Stromal cell of bone marrow (primary cell): ENCODE measurements around the gene MTX3.

ENCODE experiments used
- DNase-seq: peaks from one replicate; pipeline ENCODE4 v3.0.0-alpha.2; 2012; ENCODE audit warnings: low read depth

MTX3 gene, protein sequence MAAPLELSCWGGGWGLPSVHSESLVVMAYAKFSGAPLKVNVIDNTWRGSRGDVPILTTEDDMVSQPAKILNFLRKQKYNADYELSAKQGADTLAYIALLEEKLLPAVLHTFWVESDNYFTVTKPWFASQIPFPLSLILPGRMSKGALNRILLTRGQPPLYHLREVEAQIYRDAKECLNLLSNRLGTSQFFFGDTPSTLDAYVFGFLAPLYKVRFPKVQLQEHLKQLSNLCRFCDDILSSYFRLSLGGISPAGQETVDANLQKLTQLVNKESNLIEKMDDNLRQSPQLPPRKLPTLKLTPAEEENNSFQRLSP

DNA sequence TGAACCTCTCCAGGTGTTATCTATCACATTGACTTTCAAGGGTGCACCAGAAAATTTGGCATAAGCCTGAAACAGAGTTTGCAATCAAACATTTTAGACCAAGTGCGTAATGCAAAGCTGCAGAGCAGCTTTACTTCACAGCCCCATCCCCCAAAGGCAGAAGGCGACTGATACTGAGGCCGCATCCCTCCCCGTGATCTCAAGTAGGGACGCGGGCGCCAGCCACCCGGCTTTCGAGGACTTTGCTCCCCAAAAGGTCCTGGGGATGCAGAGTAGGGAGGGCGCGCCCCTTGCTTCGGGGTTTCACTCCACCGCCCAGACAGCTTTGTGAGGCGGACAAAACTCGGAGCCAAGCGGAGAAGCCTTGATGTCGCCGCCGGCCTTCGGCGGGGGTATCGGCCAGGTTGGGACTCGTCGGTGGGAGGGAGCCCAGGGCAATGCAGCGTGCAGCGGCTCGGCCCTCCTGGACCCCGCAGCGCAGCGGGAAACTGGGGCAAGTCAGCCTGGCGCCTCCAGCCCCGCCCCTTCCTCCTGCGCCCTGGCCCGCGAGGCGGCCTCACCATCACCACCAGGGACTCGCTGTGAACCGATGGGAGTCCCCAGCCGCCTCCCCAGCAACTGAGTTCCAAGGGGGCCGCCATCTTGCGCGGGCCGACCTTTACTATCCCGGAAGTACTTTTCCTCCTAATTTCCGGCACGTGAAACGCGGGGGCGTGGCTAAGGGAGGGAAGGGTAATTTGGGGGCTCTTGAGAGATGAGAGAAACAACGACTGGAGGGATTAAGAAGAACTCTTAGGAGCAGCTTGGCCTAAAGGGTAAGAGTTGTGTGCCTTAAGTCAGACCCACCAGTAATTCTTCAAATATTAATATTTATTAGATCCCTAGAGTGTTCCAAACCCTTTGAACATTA, at the start of gene MTX3:
MTX3 (minus strand) TSS at position 665 of the 910 bp plus-strand sequence; CDS start at position 641, 24 bp downstream.
- DNase-seq = peak; percentile 66

DNA sequence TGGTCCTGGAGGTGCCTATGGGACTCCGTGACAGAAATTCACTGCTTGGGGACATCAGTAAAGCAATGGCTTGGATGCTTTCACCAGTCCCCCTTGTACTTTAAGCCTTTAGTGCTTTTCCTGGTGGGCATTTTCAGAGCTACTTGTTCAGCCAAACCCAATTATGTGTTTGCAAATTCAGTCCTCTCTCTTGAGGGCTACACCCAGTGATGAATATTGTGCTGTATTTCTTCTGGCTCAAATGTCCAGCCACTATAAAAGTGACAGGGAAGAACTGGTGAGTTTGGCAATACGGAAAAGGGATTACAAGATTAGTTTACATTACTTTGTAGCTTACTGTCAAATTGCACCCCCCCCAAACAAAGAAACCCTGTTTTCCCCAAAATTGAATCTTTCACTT, 48.6 kb upstream of the MTX3 start:
- no peak for DNase-seq

DNA sequence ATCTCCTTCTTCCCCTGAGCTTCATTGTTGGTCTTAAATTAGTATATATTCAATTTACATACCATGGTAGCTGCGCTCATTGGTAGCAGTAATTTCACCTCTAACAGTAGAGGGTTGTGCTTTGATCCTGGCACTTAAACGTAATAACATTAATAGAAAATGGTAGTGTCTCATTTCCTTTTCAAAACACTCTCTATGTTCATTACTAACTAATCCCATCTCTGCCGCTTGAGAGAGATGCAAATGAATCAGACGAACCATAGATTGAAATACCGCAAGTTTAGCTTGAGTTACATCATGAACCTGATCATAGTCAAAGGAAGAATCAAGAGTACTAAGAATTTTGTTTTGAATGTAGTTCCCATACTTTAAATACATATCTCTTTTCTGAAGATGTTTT, 46.3 kb upstream of the MTX3 start:
- DNase-seq = no peak

DNA sequence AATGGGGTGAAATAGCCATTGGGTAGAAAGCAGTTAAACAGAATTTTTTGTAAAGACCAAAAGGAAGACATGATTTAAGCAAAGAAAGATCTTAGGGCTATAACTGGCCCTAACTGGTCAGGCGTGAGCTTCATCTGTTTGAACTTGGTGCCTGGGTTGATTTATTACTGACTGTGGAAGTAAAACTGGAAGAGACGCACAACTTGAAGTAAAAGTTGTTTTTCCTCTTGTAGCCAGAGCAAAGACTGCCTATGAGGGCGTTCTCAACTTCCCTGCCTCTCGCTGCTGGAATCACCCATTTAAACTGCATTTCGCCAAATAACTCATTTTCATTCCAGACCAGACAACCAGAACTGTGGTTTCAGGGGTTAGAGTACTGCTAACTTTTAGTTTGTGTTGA, 45.6 kb upstream of the MTX3 start:
- DNase-seq = no peak

DNA sequence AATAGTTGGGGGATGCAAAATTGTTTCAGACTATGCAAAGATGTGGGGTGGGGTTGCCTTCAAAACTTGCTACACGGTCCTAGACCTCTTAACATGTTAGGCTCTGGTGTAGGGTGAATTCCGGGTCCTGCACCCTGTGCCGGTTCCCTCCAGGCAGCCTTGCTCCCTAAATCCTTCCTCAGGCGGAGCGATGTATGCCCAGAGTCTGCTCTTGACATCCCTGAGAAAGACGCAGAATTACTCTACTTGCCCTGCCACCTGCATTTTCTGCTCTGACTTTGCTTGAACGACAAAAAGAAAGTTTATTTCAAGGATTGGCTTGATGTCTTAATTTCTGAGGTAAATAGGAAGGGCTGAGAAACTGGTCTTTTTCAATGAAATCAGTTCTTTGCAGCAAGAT, 44.8 kb upstream of the MTX3 start:
- DNase-seq = no peak

DNA sequence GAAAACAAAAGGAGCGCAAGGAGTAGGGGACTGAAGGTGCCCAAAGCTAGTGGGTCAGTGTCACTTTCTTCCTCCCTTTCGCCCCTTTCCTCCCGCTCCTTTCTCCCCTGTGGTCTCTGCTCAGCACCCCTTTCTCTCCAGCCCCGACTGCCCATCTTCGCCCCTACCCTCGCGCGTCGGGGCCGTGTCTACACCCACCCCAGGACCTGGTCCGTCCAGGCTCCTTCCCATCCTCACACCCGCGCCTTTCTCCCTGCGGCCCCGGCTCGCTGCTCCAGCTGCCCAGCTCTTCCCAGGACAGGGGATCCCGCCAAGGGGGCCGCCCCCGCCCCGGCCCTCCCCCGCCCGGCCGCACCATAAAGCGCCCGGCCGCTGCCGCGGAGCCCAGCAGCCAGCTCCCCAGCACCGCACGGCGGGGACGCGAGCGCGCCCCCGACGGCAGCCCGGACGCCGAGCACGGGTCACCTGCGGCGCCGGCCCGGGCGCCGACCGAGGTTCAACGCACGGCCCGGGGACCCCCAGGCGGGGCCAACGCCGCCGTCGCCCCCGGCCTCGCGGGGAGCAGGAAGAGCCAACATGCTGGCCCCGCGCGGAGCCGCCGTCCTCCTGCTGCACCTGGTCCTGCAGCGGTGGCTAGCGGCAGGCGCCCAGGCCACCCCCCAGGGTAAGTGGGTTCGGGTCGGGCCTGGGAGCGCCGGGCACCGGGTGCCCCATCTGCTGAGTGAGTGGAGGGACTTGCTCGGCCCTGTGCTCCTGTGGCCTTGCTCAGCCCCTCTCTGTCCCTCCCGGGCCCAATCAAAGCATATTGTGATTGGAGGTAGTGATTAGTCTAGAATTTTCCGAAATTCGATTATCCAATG, 44.1 kb upstream of the MTX3 start, which contains the start of gene THBS4:
THBS4 (plus strand) TSS at position 387 of the 860 bp plus-strand sequence; CDS start at position 577, 190 bp downstream.
- no peak for DNase-seq

DNA sequence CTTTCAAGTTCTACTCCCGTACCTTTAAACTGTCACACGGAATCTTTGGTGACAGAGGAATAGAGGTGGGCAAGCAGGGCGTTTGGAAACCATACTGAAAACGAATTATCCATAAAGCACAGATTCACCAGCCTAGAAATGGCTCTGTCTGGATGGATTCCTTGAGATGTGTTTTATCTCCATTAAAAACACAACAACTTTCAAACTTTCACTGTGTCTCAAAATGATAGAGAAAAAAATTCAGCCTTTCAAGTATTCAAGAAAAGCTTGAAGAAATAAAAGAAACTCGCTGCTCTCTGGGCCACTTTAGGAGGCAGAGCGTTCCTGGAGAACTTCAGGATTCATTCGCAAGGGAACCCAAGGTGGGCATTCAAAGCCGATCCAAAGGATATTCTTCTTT, 43.5 kb upstream of the MTX3 start:
- DNase-seq = no peak

DNA sequence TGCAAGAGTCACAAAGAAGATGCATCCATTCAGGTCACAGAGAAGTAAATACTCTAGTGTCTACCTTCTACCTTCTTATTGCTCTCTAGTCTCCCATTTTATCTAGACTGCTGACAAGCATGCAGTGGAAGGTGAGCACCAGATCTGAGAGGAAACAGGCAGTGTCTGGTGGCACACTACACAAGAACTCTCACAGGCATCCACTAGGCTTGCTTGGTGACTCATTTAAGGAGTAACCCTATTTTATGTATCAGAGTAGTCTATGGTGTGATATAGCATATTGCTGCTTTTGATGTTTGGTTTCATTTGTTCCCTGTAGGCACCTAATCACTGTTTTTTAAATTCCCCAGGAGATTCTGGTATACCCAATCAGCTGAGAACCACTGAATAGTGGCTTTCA, 42.5 kb upstream of the MTX3 start:
- no peak for DNase-seq

DNA sequence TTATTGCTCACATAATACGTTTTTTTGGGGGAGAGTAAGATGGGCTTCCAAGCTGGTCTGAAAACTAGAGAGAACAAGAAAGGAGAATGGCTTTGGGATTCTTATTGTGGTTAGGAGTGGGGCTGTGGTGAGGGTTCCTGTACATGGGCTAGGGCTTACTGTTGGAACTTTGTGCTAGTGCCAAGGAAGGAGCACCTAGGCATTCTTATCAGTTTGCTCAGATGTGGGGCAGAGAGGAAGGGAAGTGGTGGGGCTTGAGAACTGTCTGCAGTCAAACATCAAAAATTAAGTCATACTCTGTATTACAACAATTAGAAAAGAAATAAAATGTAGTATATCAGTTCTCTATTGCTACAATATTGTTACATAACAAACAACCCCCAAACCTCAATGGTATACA, 40.0 kb upstream of the MTX3 start:
- DNase-seq = no peak

DNA sequence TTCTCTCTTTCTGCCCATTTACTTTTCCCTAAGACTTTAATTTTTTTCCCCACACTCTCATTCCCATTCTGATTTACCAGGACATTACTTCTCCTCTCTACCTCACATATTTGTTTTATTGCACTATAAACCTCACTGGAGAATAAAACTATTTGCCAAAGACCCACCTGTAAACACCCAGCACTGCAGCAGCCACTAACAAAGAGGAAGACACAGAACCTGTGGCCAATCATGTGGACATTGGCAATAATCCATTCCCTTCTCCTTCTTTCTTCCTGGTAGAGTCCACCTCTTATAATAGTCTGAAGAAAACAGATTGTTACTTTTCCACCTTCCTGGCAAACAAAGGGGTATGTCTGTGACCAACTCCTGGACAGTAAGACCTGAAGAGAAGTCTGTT, 35.8 kb upstream of the MTX3 start:
- no peak for DNase-seq

DNA sequence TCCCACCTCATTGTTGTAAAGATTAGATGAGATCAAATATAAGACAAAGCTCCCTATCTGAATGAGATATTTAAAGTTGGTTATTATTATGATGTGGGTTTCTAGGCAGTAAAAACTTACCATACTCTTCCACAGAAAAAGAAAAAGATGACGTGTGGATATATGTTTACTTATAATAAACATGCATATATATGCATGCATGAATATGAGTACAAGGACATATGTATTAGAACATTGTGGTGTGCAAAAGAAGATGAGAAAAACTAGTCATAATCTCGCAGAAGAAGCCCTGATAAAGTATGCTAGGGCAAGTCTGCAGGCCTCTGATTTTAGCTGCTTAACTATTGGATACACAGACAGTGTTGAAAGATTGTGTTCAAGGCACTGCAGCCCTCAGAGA, 34.0 kb upstream of the MTX3 start:
- no peak for DNase-seq

DNA sequence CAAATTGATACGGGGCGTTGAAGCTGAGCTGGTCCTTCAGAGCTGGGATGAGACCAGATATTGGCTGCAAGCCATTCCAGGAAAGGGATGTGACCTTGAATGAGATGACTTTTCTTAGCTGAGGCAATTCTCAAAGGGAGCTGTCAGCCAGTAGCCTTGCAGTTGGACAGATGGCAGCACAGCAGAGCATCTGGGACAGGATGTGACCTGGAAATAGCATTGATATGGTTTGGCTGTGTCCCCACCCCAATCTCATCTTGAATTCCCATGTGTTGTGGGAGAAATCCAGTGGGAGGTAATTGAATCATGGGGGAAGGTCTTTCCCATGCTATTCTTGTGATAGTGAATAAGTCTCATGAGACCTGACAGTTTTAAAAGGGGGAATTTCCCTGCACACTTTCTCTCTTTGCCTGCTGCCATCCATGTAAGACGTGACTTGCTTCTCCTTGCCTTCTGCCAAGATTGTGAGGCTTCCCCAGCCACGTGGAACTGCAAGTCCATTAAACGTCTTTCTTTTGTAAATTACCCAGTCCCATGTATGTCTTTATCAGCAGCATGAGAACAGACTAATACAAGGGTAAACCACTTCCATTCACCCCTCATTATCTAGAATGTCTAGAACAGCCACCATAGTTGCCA, 19.8 kb upstream of the MTX3 start:
- DNase-seq = no peak

DNA sequence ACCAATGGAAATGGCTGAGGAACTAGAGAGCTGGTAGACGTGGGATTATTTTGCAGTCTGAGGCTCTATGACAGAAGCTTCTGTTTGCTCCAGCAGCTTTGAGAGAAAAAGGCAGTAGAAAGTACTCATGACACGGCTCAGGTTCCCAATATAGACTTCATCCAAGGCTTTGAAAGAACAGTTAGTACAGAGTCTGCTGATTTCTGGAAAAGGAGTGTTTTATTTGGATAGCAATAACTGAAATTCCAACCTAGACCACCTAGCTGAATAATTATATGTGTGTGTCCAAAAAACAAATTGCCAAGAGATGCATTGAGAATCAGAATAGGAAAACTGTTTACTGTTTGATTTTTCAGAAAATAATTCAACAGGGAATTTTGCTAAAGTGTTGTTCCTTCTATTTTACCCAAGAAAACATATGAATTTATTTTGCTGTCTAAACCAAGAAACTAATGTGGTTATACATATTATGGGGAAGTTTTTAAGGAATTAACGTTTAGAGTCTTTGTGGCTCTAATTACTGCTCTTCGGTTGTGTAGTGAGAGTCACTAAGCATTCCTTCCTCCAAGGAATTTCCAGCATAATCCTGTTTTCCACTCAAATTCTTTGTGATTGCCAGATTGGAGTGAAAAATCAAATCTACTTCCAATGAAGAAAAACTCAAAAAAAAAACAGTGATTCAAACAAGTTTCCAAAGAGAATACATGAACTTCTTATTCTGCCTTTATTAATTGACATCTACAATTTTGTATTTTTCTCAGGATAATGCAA, 18.1 kb upstream of the MTX3 start:
- DNase-seq = no peak

DNA sequence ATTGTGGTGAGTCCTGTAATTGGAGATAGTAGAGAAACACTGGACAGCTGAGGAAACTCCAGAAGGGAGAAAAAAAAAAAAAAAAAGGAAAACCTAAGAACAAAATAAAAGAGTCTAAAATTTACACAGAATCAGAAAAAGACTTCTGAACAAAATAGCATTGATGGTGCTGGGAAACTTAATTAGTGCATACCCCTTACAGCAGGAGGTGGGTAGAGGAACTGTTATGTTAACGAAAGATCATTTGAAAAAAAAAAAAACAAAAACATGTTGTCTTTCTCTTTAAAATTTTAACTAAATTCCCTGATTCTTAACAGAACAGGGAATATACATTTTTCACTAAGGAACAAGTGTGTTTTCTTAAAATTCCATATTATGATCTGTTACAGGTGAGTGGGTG, 11.6 kb upstream of the MTX3 start:
- DNase-seq = no peak

DNA sequence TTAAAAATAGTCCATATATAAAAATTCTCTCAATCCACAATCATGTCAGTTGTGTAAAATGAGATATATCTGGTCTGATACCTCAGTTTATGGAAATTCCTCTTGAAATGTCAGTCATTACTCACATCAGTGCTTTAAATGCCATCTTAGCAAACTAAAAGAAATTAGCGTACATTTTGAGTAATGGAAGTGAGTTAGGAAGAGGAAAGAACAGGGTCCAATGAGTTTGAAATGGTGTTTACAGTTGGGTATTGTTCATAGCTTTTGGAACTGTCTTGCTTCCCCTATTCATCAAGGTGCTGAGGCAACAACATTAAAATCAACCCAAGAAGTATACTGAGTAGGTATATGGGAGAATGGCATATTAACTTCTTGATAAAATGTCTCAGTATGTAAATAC, 8.7 kb upstream of the MTX3 start:
- DNase-seq = no peak

DNA sequence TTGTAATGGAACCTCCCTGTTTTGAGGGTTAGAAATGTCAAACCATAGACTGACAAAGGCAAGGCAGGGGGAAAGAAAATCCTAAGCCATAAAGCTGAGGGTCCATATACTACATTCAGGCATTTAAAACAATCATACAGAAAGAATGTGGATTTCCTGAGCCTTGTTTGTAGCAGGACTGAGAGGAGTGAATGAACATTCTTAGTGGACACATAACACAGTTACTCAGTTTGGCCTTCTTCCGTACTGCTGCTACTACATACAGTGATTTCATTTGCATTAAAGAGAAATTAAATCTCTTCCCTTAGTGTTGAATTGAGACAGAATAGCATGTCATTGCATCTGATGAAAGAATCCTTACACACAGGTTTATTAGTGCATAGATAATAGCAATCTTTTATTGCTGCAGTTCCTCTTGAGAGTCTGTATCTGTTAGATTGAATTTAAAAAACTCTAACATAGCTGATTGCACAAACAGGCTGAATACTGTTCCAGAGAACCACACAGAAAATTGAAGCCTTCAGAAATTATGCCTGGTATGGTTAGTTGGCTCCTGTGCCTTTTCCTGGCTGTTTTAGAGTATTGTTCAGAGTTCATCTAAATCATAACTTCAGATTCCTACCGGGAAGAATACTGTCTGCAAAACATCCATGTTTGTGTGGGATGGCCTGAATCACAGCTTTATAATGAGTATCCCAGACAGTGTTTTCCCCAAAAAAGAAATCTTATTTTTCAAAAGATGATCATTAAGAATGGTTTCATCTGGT, 2.0 kb upstream of the MTX3 start:
- no peak for DNase-seq

DNA sequence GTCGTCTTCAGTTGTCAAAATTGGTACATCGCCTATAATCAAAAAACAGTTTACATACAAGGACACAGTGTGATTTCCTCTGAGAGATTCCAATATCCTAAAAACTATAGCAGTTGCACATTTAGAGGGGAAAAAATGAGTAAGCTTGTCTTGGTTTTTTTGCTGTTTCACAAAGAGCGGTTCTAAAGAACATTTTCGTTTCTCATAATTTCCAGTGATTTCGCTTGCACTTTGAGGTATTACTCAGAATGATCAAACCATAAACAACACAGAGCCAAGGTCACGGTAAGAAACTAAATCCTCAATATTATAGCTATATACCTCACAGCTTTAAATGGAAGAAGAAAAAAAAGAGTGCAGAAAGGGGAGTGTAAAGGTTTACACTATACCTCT, 861 bp downstream of the MTX3 start:
- DNase-seq = peak; percentile 7

DNA sequence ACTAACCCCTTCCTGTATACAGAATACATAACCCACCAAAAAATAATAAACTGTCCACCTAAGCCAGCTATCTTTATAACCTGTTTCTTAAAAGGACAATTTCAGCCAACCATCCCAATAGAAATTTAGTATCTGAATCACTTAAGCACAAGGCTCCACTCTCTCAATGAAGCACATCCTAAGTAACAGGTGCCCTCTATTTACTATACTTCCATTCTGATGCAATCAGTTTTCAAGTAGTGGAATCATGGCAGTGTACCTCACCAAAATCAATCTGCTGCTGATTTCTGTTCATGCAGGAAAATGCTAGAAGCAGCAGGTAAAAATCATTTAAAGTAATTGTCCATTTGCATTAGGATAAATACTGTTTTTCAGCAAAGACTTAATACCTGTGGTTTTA, 4.8 kb downstream of the MTX3 start:
- DNase-seq = no peak

DNA sequence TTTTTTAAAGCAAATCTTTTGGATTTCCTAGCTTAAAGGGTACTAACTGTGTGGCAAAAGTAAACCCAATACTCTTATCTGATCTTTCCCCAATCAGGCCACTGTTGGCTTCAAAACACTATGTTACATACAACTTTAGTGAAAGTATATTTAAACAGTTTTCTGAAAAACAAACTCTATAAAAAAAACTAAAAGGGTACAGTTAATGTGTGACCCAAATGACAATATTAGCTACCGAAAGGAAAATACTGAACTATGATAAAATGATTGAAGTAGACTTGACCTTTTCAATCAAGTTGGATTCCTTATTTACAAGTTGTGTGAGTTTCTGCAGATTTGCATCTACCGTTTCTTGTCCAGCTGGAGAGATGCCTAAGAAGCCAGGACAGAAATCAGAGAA, 5.8 kb downstream of the MTX3 start:
- no peak for DNase-seq

DNA sequence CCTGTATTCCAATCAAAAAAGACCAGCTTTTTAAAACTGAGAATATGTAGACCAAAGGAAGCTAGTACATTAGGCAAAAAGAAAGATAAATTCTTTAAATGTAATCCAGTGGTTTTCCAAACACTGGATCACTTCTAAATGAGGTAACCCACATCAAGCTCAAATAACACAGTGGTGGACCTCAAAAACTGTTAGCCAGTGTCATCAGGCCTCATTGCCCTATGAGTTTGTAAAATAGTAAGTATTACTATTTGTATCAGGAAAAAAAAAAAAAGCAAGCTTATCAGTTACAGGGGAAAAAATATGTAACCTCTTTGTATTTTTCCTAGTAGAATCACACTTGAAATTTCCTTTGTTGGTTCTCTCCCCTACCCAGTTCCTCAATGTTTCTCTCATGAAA, 6.7 kb downstream of the MTX3 start:
- no peak for DNase-seq
